BE2C (cell line): ENCODE results near the gene ANP32E.
"Not testable (repeated sequence)": the region's sequence is repeated elsewhere in the genome, so short reads cannot be mapped to it uniquely, and the experiment has no call there.

Source experiments
- DNase-seq: peaks from one replicate; pipeline ENCODE4 v3.0.0-alpha.2; 2020
- H3K27me3 ChIP-seq: fragments of 250-450 bp; sonication (Bioruptor Pico); 2 replicates; pipeline ENCODE4 v1.5.1; 2020; ENCODE audit warnings: mild to moderate bottlenecking
- H3K36me3 ChIP-seq: fragments of 250-450 bp; sonication (Bioruptor Pico); 2 replicates; pipeline ENCODE4 v1.5.1; 2020; ENCODE audit warnings: mild to moderate bottlenecking
- H3K4me1 ChIP-seq: fragments of 250-450 bp; sonication (Bioruptor Pico); 2 replicates; pipeline ENCODE4 v1.5.1; 2020
- H3K4me3 ChIP-seq: 2 replicates; pipeline ENCODE4 v1.5.1; 2011; ENCODE audit warnings: low read depth, low read length
- H3K9me3 ChIP-seq: fragments of 250-450 bp; sonication (Bioruptor Pico); 2 replicates; pipeline ENCODE4 v1.5.1; 2020
- CTCF ChIP-seq: IDR thresholded peaks from 2 replicates; pipeline ENCODE4 v1.5.1; 2012; ENCODE audit warnings: mild to moderate bottlenecking, low read depth, low read length

The ANP32E gene

DNA sequence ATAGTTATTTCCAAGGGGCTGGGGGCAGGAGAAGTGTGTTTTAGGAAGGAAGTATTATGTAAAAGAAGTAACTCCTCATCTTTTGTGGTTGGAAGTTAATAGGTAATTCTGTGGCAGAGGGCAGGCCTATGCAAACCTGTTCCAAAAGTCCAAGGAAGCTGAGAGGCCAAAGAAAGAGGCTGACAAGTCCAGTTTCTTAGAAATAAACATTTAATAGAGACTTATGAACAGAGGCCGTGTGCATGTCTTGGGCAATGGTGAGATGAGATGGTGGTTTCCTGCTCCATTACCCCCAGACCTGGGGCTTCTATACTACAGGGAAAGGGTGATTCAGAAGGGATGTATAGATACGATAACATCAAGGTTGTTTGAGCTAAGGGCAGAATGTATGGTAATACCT is 14.0 kb upstream of the ANP32E start:
- no peak for TF ChIP-seq CTCF
- Histone ChIP-seq H3K27me3 (no peaks in the 10 kb centered on the region), H3K4me3 (no peak overlapping the region), H3K4me1 (no peaks in the 10 kb centered on the region), H3K36me3 (no peaks in the 10 kb centered on the region), H3K9me3 (no peaks in the 10 kb centered on the region)
- no peak for DNase-seq

DNA sequence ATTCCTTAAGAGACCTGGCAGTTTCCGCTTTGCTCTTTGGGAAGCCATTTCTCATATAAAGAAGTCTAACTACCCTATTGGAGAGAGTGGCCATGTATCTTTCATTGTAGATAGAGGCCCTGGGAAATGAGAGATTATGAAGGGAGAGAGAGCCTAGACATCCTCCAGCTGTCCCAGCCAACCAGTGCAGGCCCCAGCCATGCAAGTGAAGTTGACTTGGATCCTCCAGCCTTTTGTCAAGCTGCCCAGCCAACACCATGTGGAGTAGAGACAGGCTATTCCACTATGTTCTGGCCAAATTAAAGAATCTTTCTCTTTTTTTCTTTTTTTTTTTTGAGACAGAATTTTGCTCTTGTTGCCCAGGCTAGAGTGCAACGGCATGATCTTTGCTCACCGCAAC is 7.1 kb upstream of the ANP32E start:
- TF ChIP-seq CTCF: no peak
- H3K36me3 ChIP-seq: no peaks in the 10 kb centered on the region

DNA sequence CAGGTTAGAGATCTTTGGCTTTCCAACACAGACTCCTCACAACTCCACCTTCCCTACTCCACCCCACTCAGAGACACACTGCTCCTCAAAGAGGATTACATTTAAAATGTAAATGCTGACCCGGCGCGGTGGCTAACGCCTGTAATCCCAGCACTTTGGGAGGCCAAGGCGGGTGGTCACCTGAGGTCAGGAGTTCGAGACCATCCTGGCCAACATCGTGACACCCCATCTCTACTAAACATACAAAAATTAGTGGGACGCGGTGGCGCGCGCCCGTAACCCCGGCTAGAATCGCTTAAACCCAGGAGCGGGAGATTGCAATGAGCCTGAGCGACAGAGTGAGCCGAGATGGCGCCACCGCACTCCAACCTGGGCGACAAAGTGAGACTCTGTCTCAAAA is 1.8 kb upstream of the ANP32E start:
- no peak for DNase-seq
- Histone ChIP-seq H3K27me3 (no peaks in the 10 kb centered on the region), H3K4me1 (peaks cover 2% of the 10 kb centered on the region; the same call in 1 of the 2 replicates), H3K36me3 (no peaks in the 10 kb centered on the region), H3K9me3 (no peaks in the 10 kb centered on the region), H3K4me3 (no peak overlapping the region)
- TF ChIP-seq CTCF: no peak

More for the DNA sequence above, 7.1 kb upstream of the ANP32E start:
- Histone ChIP-seq H3K4me1 (no peaks in the 10 kb centered on the region), H3K27me3 (no peaks in the 10 kb centered on the region), H3K4me3 (no peak overlapping the region), H3K9me3 (no peaks in the 10 kb centered on the region)
- no peak for DNase-seq

DNA sequence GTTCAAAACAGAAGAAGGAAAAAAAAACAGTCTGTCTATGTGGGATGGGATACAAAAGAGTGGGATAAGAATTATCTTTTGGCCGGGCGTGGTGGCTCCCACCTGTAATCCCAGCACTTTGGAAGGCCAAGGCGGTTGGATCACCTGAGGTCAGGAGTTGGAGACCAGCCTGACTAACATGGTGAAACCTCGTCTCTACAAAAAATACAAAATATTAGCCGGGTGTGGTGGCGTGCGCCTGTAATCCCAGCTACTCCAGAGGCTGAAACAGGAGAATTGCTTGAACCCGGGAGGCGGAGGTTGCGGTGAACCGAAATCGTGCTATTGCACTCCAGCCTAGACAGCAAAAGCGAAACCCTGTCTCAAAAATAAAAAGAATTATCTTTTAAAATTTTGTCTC is 1.3 kb upstream of the ANP32E start:
- DNase-seq, H3K36me3 ChIP-seq, H3K27me3 ChIP-seq, H3K4me1 ChIP-seq, H3K9me3 ChIP-seq: not testable (repeated sequence)
- peak overlapping the region; percentile 100 for H3K4me3 ChIP-seq

DNA sequence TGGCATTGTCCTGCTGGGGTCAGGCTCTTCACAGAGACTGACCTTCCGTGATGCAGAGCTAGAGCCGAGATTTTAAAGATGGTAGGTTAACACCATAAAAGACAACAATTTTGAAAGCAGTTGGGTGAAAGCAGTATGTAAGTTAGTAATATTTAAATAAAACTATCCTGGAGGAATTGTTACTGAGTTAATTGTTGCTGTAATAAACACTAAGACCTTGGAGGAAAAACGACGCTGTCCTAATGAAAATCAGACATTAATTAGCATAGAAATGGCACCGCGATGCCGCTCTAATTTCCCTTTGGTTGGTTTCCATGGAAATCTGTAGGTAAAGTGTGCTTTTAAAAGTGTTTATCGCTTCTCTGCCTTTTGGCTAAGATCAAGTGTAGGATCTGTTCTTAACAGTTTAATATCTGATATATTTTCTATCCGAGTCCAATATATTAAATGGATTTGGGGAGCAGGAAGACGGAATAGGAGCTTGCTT is 745 bp upstream of the ANP32E start:
- no peaks in the 10 kb centered on the region for H3K9me3 ChIP-seq
- peaks cover 2% of the 10 kb centered on the region; the same call in 1 of the 2 replicates for H3K4me1 ChIP-seq
- no peak for TF ChIP-seq CTCF
- peaks cover 2% of the 10 kb centered on the region; the same call in 1 of the 2 replicates for H3K36me3 ChIP-seq
- H3K27me3 ChIP-seq: no peaks in the 10 kb centered on the region
- no peak for DNase-seq
- peak overlapping the region; percentile 100 for H3K4me3 ChIP-seq

GRCh38 chr1:150235294-150235851 is 539 bp downstream of the ANP32E start:
- H3K9me3 ChIP-seq: no peaks in the 10 kb centered on the region
- peaks cover 2% of the 10 kb centered on the region; the same call in 1 of the 2 replicates for H3K4me1 ChIP-seq
- H3K36me3 ChIP-seq: peaks cover 10% of the 10 kb centered on the region
- H3K27me3 ChIP-seq: no peaks in the 10 kb centered on the region
- peak overlapping the region; percentile 100 for H3K4me3 ChIP-seq
- peak; percentile 28 for DNase-seq
- no peak for TF ChIP-seq CTCF
